Measurements from ENCODE around the gene INPP4A. TPM values are rescaled to one million over a fixed set of nuclear protein-coding genes. Genes with fewer than 3 reads are reported as not detected.

INPP4A gene
- total and polyA plus RNA-seq, 2 of the 13 experiments (the other 11 are each of a cell fraction or from before 2014, with no cell fraction given) = 10.1 to 10.9 TPM

GRCh38 chr2:98422449-98422848, 22.2 kb upstream of the INPP4A start:
- POLR2A ChIA-PET = no interaction called here
- in situ Hi-C loops (cut with HindIII; ENCODE audit: extremely low pct_ligation_motif_present, low pct_unique_long_range_greater_than_20kb) = loop anchor here (25.0 kb wide), 1 partner anchor 415 kb away; no protein-coding TSS in a partner anchor
- FAIRE-seq = no peak

DNA sequence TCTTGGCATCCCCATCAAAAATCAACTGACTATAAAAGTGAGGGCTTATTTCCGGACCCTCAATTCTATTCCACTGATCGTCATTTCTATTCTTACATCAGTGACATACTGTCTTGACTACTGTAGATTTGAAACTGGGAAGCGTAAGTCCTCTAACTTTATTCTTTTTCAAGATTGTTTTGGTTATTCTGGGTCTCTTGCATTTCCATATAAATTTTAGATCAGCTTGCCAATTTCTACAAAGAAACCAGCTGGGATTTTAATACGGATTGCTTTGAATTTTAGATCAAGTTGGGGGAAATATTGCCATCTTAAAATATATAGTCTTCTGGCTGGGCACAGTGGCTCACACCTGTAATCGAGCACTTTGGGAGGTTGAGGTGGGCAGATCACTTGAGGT, 17.9 kb upstream of the INPP4A start:
- CTCF ChIA-PET (ENCODE audit: low intra/inter-chr PET ratio, low total read pairs) = no interaction called here
- no peak for ATAC-seq

More at GRCh38 chr2:98422449-98422848, 22.2 kb upstream of the INPP4A start:
- Histone ChIP-seq H2AFZ (ENCODE audit: low read length) (no peak overlapping the region), H3K27ac (ENCODE audit: extremely low read length, insufficient read depth, low read length) (no peak overlapping the region), H3K27me3 (ENCODE audit: control insufficient read depth in 1 of 2, insufficient read depth in 2 of 2, low read length in 2 of 2) (peaks cover 0 to 1% of the 10 kb centered on the region in 2 experiments; a peak in 1 of 5 replicates), H3K79me2 (ENCODE audit: insufficient read depth, low read length) (no peaks in the 10 kb centered on the region), H3K9me3 (ENCODE audit: low read length) (peaks cover 7% of the 10 kb centered on the region; the same call in 1 of the 2 replicates), H3K4me3 (replicated peaks in 1 of 3; ENCODE audit: insufficient read depth in 1 of 3, low read depth in 2 of 3, low read length in 3 of 3) (no peak overlapping the region), H3K4me1 (ENCODE audit: insufficient read depth, low read length) (no peaks in the 10 kb centered on the region), H3K36me3 (replicated peaks in 1 of 2; ENCODE audit: control insufficient read depth in 1 of 2, insufficient read depth in 2 of 2, low read length in 2 of 2) (no peaks in the 10 kb centered on the region), H4K20me1 (ENCODE audit: insufficient read depth, low read length) (no peaks in the 10 kb centered on the region), H3K4me2 (ENCODE audit: low read depth, low read length) (no peak overlapping the region), H3K9ac (ENCODE audit: insufficient read depth, low read depth, low read length) (no peak overlapping the region)
- BruUV-seq (replicated peaks) = no TSS peak
- ATAC-seq = no peak
- TF ChIP-seq IKZF1 (IDR thresholded peaks at IDR 0.05) (no peak), ZFP82 (CRISPR knock-in tag; IDR thresholded peaks at IDR 0.05; ENCODE audit: borderline replicate concordance) (no peak), ZNF317 (CRISPR knock-in tag; IDR thresholded peaks at IDR 0.05) (peak; percentile 98), ZNF772 (CRISPR knock-in tag; IDR thresholded peaks at IDR 0.05) (no peak), ZNF678 (CRISPR knock-in tag; IDR thresholded peaks at IDR 0.05) (no peak), BRD4 (CRISPR knock-in tag; IDR thresholded peaks at IDR 0.05) (no peak)
- intact Hi-C loops (cut with micrococcal nuclease; ENCODE audit: unreplicated experiment) = no loop called here
- DNase-seq (ENCODE audit: low spot score) = no peak
- CTCF ChIA-PET (ENCODE audit: low intra/inter-chr PET ratio, low total read pairs) = no interaction called here

More for the DNA sequence above, 17.9 kb upstream of the INPP4A start:
- BruUV-seq (replicated peaks) = no TSS peak
- H3K27me3 ChIP-seq (ENCODE audit: control insufficient read depth in 1 of 2, insufficient read depth in 2 of 2, low read length in 2 of 2) = peaks cover 0 to 21% of the 10 kb centered on the region in 2 experiments; a peak in 3 of 5 replicates
- H3K4me3 ChIP-seq (replicated peaks in 1 of 3; ENCODE audit: insufficient read depth in 1 of 3, low read depth in 2 of 3, low read length in 3 of 3) = no peak overlapping the region
- no peaks in the 10 kb centered on the region for H3K36me3 ChIP-seq (replicated peaks in 1 of 2; ENCODE audit: control insufficient read depth in 1 of 2, insufficient read depth in 2 of 2, low read length in 2 of 2)
- H3K9ac ChIP-seq (ENCODE audit: insufficient read depth, low read depth, low read length) = no peak overlapping the region
- no peak overlapping the region for H2AFZ ChIP-seq (ENCODE audit: low read length)
- H3K27ac ChIP-seq (ENCODE audit: extremely low read length, insufficient read depth, low read length) = no peak overlapping the region
- no peak for TF ChIP-seq ESRRA (CRISPR knock-in tag; IDR thresholded peaks at IDR 0.05; ENCODE audit: low read depth)
- no peak for TF ChIP-seq PCBP2 (optimal IDR thresholded peaks at IDR 0.05; ENCODE audit: low read depth, low read length, poor library complexity, severe bottlenecking)
- no peak for TF ChIP-seq ZC3H13 (CRISPR knock-in tag; IDR thresholded peaks at IDR 0.05)
- H3K9me3 ChIP-seq (ENCODE audit: low read length) = peaks cover 7% of the 10 kb centered on the region; the same call in 1 of the 2 replicates
- POLR2A ChIA-PET = no interaction called here
- intact Hi-C loops (cut with micrococcal nuclease; ENCODE audit: unreplicated experiment) (no loop called here), in situ Hi-C loops (cut with HindIII; ENCODE audit: extremely low pct_ligation_motif_present, low pct_unique_long_range_greater_than_20kb) (no loop called here)
- DNase-seq (ENCODE audit: low spot score) (no peak), FAIRE-seq (no peak)
- H4K20me1 ChIP-seq (ENCODE audit: insufficient read depth, low read length) = no peaks in the 10 kb centered on the region
- H3K4me2 ChIP-seq (ENCODE audit: low read depth, low read length) = no peak overlapping the region
- H3K79me2 ChIP-seq (ENCODE audit: insufficient read depth, low read length) = no peaks in the 10 kb centered on the region
- H3K4me1 ChIP-seq (ENCODE audit: insufficient read depth, low read length) = no peaks in the 10 kb centered on the region
- 6% methylated on average over 5 of the region's 5 CpGs for WGBS (ENCODE audit: low lambda C conversion rate)
